Stomach (tissue), 4 donors: ENCODE results near the gene PDPK1.

Experiments
- EP300 ChIP-seq: sonication (generic); formaldehyde crosslinking; IDR thresholded peaks from one replicate; pipeline ENCODE4 v1.6.1; 2017; ENCODE audit warnings: antibody characterized with exemption
- POLR2A ChIP-seq, 4 donors: fragments of 450-650 bp; IDR thresholded peaks; one replicate each; pipeline ENCODE4 v1.6.1; 2016; ENCODE audit warnings: antibody characterized with exemption in 4 of 4, control low read depth in 2 of 4, mild to moderate bottlenecking in 1 of 4, moderate library complexity in 1 of 4
- TF ChIP-seq, protein P1 (sequence below), 7 experiments: fragments of 450-650 bp in 4 of 7; fragments of 200-600 bp in 3 of 7; sonication (generic) in 3 of 7; IDR thresholded peaks; one replicate each; pipeline ENCODE4 v1.5.1; 2016 to 2019; ENCODE audit warnings: antibody characterized with exemption in 7 of 7, control low read depth in 2 of 7, mild to moderate bottlenecking in 1 of 7

DNA sequence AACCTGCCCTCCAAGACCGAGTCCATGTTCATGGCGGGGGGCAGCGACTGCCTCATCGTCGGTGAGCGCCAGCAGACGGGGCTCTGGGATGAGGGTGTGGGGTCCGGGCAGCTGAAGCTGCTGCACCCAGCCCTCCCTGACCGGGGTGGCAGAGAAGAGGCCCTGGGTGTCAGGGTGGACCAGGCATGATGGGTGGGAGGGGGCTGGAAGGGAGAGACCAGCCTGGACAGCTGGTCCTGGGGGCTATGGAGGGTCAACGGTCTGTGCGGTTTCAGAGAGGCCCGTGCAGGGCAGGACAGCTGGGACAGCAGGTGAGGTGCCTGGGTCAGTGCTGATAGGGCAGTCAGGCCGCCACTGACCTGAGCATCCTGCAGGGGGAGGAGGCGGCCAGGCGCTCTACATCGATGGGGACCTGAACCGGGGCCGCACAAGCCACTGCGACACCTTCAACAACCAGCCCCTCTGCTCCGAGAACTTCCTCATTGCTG lies 37.3 kb upstream of the PDPK1 start:
- TF ChIP-seq, protein P1, sequence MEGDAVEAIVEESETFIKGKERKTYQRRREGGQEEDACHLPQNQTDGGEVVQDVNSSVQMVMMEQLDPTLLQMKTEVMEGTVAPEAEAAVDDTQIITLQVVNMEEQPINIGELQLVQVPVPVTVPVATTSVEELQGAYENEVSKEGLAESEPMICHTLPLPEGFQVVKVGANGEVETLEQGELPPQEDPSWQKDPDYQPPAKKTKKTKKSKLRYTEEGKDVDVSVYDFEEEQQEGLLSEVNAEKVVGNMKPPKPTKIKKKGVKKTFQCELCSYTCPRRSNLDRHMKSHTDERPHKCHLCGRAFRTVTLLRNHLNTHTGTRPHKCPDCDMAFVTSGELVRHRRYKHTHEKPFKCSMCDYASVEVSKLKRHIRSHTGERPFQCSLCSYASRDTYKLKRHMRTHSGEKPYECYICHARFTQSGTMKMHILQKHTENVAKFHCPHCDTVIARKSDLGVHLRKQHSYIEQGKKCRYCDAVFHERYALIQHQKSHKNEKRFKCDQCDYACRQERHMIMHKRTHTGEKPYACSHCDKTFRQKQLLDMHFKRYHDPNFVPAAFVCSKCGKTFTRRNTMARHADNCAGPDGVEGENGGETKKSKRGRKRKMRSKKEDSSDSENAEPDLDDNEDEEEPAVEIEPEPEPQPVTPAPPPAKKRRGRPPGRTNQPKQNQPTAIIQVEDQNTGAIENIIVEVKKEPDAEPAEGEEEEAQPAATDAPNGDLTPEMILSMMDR (IDR thresholded peaks at IDR 0.05) = no peak
- TF ChIP-seq EP300 (no peak), POLR2A (IDR thresholded peaks at IDR 0.05) (no peak)
